ENCODE data around the gene COL9A3.

The COL9A3 gene

DNA sequence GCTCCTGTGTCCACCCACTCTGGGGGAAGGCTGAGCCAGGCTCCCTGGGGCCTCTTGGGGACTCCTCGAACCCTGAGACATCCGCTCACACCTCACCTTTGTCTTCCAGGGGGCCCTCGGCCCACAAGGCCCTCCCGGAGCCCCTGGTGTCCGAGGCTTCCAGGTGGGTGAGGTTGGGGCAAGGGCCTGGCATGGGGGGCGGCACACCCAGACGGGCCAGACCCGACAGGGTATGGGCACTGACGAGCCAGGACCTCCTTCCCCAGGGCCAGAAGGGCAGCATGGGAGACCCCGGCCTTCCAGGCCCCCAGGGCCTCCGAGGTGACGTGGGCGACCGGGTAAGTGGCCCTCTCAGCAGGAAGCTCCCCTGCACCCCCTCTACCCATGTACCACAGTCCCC, 13.4 kb downstream of the COL9A3 start:
- DNase-seq (ENCODE audit: low read depth), result no peak
- H3K4me3 ChIP-seq (replicated peaks; ENCODE audit: low read depth, low read length), result no peak overlapping the region
- TF ChIP-seq CTCF (IDR thresholded peaks at IDR 0.05; ENCODE audit: low read length, missing control alignments), result no peak

DNA sequence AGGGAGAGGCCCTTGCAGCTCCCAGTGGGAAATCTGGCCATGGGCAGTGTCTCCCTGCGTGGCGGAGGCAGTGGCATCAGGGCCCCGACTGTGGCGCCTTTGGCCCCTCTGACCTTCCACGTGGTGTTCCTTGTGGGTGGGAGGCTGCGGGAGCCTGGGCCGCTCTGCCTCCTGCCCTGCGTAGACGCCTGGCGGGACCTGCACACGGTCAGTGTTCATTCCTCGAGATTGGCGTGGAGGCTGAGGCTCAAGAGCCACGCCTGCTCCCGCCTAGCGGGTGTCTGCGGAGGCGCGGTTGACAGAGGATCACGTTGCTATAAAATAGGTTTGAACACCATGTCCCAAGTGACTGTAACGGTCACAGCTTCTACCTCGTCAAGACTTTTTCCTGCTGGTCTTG, 14.0 kb downstream of the COL9A3 start:
- H3K4me3 ChIP-seq (replicated peaks; ENCODE audit: low read depth, low read length), result no peak overlapping the region
- TF ChIP-seq CTCF (IDR thresholded peaks at IDR 0.05; ENCODE audit: low read length, missing control alignments), result no peak
- no peak for DNase-seq (ENCODE audit: low read depth)

DNA sequence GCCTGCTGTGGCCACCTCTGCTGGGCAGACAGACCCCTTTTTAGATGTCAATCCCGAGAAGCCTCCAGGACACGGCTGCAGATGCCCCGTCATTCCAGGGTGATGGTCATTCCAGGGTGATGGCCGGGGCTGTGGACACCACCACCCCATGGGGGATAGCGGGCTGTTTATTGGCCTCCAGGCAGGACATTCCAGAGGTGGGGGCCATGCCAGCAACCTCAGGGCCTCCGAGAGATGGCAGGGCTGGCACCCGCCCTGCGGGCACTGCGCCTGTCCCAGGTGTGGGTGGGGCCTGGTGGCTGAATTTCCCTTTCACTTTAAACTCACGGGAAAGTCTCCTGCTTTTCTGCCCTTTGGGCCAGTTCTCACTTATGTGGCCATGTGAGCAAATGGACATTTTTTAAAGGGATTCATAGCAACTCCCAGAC, 14.5 kb downstream of the COL9A3 start:
- no peak for TF ChIP-seq CTCF (IDR thresholded peaks at IDR 0.05; ENCODE audit: low read length, missing control alignments)
- H3K4me3 ChIP-seq (replicated peaks; ENCODE audit: low read depth, low read length), result no peak overlapping the region
- no peak for DNase-seq (ENCODE audit: low read depth)

- no peak for TF ChIP-seq CTCF (IDR thresholded peaks at IDR 0.05; ENCODE audit: low read length, missing control alignments)
- no peak for DNase-seq (ENCODE audit: low read depth)
- no peak overlapping the region for H3K4me3 ChIP-seq (replicated peaks; ENCODE audit: low read depth, low read length)
Measured at GRCh38 chr20:62831854-62832211, 15.0 kb downstream of the COL9A3 start.

GRCh38 chr20:62832212-62832922, 15.5 kb downstream of the COL9A3 start:
- H3K4me3 ChIP-seq (replicated peaks; ENCODE audit: low read depth, low read length), result no peak overlapping the region

DNA sequence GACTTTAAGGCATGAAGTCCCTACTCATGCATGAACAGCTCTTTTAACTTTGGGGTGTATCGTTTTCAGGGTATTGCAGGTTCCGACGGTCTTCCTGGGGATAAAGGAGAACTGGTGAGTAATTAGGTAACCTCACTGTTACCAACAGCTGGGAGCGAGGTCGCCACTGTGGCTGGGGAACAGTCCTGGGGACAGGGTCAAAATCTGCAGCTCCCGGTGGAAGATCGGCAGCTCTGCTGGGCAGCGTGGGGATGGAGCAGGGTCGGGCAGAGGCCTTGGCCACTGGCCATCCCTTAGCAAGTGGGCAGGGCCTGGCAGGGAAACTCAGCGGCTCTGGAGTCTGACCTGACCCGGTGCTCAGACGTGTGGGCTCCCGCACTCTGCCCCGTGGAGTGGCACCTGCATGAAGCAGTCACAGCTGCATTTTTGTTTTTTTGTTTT, 16.1 kb downstream of the COL9A3 start:
- TF ChIP-seq CTCF (IDR thresholded peaks at IDR 0.05; ENCODE audit: low read length, missing control alignments), result no peak
- no peak for DNase-seq (ENCODE audit: low read depth)
- no peak overlapping the region for H3K4me3 ChIP-seq (replicated peaks; ENCODE audit: low read depth, low read length)

More at GRCh38 chr20:62832212-62832922, 15.5 kb downstream of the COL9A3 start:
- DNase-seq (ENCODE audit: low read depth), result no peak
- TF ChIP-seq CTCF (IDR thresholded peaks at IDR 0.05; ENCODE audit: low read length, missing control alignments), result no peak
